ENCODE data around the gene ARMH3.

- TF ChIP-seq, protein P1, sequence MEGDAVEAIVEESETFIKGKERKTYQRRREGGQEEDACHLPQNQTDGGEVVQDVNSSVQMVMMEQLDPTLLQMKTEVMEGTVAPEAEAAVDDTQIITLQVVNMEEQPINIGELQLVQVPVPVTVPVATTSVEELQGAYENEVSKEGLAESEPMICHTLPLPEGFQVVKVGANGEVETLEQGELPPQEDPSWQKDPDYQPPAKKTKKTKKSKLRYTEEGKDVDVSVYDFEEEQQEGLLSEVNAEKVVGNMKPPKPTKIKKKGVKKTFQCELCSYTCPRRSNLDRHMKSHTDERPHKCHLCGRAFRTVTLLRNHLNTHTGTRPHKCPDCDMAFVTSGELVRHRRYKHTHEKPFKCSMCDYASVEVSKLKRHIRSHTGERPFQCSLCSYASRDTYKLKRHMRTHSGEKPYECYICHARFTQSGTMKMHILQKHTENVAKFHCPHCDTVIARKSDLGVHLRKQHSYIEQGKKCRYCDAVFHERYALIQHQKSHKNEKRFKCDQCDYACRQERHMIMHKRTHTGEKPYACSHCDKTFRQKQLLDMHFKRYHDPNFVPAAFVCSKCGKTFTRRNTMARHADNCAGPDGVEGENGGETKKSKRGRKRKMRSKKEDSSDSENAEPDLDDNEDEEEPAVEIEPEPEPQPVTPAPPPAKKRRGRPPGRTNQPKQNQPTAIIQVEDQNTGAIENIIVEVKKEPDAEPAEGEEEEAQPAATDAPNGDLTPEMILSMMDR (IDR thresholded peaks at IDR 0.05 in 4 of 5, conservative IDR thresholded peaks at IDR 0.05 in 1 of 5), result no peak
- no peak for TF ChIP-seq POLR2A (IDR thresholded peaks at IDR 0.05)
Measured at GRCh38 chr10:101922846-101923245, 133.1 kb downstream of the ARMH3 start.

Data from gastrocnemius medialis (tissue), 4 donors.